PFSK-1 (cell line): ENCODE measurements around the gene GNPTAB.

Source experiments
- FOXP2 ChIP-seq: optimal IDR thresholded peaks from 2 replicates; pipeline ENCODE3; 2011; ENCODE audit warnings: borderline replicate concordance, control low read depth, inconsistent platforms; ENCODE audit not compliant: insufficient read depth; ENCODE audit errors: extremely low read length, extremely low read depth
- POLR2AphosphoS5 ChIP-seq: IDR thresholded peaks from 2 replicates; pipeline ENCODE4 v1.6.1; 2012; ENCODE audit warnings: low read depth, mild to moderate bottlenecking, control low read depth, low read length, moderate library complexity
- SIN3A ChIP-seq: IDR thresholded peaks from 2 replicates; pipeline ENCODE4 v1.6.1; 2012; ENCODE audit warnings: mild to moderate bottlenecking, low read length, moderate library complexity, borderline replicate concordance; ENCODE audit not compliant: insufficient read depth
- TAF1 ChIP-seq: IDR thresholded peaks from 2 replicates; pipeline ENCODE4 v1.6.1; 2012; ENCODE audit warnings: low read length, control low read depth, borderline replicate concordance; ENCODE audit not compliant: insufficient read depth
- TF ChIP-seq, protein P1 (sequence below), 2 experiments: IDR thresholded peaks; 2 replicates each; pipeline versions ENCODE4 v1.6.1 to v1.8.0; 2011 to 2012; ENCODE audit warnings: low read depth in 2 of 2, low read length in 2 of 2, control low read depth in 1 of 2, inconsistent platforms in 1 of 2, mild to moderate bottlenecking in 1 of 2, moderate library complexity in 1 of 2; ENCODE audit not compliant: insufficient read depth in 1 of 2

DNA sequence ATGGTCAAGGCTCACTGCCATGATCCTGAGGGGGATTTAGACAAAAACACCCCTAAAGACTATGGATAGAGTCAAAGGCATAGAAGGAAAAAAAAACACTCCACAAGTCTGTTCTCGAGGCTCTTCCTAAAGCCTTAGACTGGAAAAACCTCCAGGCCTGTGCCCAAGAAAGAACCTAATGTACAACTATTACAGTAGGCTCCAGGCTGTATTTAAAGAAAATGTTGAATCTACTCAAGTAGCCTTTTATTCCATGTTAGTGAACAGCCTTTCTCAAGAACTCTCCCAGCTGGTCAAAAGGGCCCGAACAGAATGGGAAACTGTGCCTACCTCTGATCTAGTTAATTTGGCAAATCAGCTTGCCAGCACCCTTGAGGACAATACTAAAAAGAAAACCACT is 28.3 kb downstream of the GNPTAB start:
- TF ChIP-seq TAF1 (no peak), SIN3A (no peak), FOXP2 (no peak), POLR2AphosphoS5 (no peak)
- TF ChIP-seq, protein P1, sequence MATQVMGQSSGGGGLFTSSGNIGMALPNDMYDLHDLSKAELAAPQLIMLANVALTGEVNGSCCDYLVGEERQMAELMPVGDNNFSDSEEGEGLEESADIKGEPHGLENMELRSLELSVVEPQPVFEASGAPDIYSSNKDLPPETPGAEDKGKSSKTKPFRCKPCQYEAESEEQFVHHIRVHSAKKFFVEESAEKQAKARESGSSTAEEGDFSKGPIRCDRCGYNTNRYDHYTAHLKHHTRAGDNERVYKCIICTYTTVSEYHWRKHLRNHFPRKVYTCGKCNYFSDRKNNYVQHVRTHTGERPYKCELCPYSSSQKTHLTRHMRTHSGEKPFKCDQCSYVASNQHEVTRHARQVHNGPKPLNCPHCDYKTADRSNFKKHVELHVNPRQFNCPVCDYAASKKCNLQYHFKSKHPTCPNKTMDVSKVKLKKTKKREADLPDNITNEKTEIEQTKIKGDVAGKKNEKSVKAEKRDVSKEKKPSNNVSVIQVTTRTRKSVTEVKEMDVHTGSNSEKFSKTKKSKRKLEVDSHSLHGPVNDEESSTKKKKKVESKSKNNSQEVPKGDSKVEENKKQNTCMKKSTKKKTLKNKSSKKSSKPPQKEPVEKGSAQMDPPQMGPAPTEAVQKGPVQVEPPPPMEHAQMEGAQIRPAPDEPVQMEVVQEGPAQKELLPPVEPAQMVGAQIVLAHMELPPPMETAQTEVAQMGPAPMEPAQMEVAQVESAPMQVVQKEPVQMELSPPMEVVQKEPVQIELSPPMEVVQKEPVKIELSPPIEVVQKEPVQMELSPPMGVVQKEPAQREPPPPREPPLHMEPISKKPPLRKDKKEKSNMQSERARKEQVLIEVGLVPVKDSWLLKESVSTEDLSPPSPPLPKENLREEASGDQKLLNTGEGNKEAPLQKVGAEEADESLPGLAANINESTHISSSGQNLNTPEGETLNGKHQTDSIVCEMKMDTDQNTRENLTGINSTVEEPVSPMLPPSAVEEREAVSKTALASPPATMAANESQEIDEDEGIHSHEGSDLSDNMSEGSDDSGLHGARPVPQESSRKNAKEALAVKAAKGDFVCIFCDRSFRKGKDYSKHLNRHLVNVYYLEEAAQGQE (IDR thresholded peaks at IDR 0.05; ENCODE audit: insufficient read depth in 1 of 2, low read depth in 2 of 2, low read length in 2 of 2) = no peak
